Measurements from ENCODE around the gene SHMT2.
A peak's percentile ranks its signal among the peaks of the same experiment; 100 is the strongest.

SHMT2 gene

GRCh38 chr12:57240066-57240921 lies 10.8 kb downstream of the SHMT2 start:
- peak; percentile 42 for DNase-seq (ENCODE audit: low spot score)

DNA sequence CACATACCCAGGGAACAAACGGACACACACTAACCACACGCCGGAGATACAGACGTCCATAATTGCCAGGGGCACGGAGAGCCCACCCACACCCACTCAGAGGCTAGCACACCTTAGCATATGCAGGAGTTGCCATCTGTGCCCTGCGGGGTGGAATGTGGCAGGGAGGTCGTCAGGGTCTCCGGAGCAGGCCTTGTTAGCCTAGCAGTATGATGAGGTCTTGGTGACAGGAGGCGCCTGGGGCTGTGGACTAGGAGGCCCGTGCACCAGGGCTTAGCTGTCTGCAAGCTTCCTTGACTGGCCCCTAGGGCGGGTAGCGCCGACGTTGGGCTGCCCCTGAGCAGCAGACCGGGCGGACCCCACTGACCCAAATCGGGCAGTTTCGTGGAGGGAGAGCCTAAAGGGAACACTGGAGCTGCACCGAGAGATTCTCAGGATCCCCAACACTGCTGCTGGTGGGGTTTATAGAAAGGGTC lies 11.5 kb downstream of the SHMT2 start:
- no peak for DNase-seq (ENCODE audit: low spot score)

DNA sequence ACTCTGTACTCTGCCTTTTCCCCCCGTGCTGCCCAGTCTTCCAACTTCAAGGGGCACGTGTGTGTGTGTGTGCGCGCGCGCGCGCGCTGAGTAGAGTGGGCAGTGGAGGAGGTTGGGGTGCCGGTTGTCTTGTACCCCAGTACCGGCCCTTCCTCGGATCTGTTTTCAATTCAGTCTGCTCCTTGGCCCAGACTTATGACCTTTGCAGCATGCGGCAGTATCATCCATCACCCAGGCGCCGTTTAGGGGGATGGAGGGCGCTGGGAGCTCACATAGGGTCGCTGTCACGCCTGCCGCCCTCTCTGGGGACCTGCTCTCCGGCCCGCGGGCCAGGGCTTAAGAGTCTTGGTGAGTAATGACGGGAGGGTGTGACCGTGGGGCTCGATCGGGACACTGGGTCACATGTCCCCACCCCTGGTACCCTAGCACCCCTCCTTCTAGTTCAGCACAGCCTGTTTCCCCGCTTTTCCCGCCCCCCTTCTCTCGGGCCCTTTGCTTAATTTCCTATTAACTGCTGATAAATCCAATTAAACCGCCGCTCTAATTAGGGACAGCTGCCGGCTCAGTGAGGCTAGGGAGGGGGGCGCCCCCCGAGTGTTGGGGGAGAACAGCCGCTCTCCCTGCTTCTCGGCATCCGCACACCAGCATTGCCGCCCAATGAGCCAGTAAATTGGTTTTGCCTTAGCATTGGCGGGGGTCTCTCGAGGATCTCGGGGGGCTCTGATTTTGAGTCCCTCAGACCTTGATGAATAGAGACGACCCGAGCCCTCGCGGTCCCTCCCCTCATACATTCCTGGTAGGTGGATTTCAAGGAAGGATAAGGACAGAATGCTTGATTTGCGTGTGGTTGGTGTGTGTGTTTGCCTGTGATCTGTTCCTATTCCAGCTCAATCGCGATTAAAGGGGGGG lies 12.1 kb downstream of the SHMT2 start:
- DNase-seq (ENCODE audit: low spot score) = no peak

- DNase-seq (ENCODE audit: low spot score) = no peak
Measured at GRCh38 chr12:57242329-57242690, 12.8 kb downstream of the SHMT2 start.

GRCh38 chr12:57242691-57243454 lies 13.4 kb downstream of the SHMT2 start:
- no peak for DNase-seq (ENCODE audit: low spot score)

- DNase-seq (ENCODE audit: low spot score) = no peak
Measured at GRCh38 chr12:57243521-57244311, 14.2 kb downstream of the SHMT2 start.

- DNase-seq (ENCODE audit: low spot score) = no peak
Measured at GRCh38 chr12:57244312-57244696, 14.8 kb downstream of the SHMT2 start.

- DNase-seq (ENCODE audit: low spot score) = no peak
Measured at GRCh38 chr12:57247041-57247440, 17.5 kb downstream of the SHMT2 start.

- DNase-seq (ENCODE audit: low spot score) = no peak
Measured at GRCh38 chr12:57248934-57249742, 19.6 kb downstream of the SHMT2 start.

GRCh38 chr12:57250541-57250940 lies 21.0 kb downstream of the SHMT2 start:
- DNase-seq (ENCODE audit: low spot score) = no peak

DNA sequence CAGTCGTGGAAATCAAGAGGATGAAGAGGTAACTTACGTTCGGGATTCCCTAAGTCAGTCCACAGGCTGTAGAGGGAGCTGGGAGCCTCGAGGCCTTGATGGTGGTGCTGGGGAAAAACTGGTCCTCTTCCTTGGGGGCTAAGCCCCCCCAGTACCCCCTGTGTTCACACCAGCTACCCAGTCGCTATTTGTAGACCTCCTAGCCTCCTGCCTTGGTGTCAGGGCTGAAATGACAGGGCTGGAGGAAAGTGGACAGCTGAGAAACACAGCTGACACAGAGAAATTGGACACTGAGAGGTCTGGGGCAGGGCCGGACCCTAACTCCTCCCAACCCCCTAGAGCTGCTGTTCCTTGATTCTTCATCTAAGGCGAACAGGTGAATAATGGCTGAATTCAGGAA lies 21.4 kb downstream of the SHMT2 start, which contains the start of gene STAC3:
Gene STAC3, minus strand, starts transcription at position 232 of the 400 bp plus-strand sequence. CDS start 1,551 bp downstream, outside the sequence.
- no peak for DNase-seq (ENCODE audit: low spot score)

DNA sequence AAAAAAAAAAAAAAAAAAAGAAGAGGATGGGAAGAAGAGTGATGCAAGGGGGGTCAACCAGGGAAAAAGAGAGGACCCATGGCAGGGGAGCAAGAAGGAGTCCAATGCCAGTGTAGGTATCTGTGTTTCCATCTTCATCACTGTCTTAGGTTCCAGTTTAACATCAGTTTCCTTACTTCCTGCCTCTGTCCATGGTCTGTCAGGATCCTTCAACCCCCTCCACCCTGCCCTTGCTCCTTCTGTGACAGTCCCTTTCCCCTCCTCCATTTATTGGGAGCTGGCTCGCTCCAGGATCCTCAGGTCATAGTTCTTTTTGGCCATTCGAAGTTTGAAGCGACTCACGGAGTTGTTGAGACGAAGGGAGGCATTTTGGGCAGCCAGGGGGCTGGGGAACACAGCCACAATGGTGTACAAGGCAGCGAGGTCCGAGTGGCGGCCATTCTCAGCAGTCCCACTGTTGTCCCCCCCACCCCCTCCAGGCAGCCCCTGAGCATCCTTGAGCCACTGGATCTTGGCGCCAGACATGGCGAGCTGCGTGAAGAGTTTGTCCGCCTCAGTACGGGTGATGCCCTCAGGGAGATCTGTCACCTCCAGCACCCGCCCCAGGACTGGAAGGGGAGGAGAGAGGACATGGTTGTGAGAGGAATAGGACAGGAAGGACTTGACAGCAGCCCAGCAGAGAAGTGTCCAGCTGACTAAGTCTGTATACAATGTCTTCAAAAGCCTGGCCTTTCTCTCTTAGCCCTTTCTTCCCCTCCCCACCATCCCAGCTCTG lies 25.2 kb downstream of the SHMT2 start:
- DNase-seq (ENCODE audit: low spot score) = no peak

- DNase-seq (ENCODE audit: low spot score) = no peak
Measured at GRCh38 chr12:57255916-57256315, 26.4 kb downstream of the SHMT2 start.

- DNase-seq (ENCODE audit: low spot score) = no peak
Measured at GRCh38 chr12:57258977-57259970, 29.8 kb downstream of the SHMT2 start.

DNA sequence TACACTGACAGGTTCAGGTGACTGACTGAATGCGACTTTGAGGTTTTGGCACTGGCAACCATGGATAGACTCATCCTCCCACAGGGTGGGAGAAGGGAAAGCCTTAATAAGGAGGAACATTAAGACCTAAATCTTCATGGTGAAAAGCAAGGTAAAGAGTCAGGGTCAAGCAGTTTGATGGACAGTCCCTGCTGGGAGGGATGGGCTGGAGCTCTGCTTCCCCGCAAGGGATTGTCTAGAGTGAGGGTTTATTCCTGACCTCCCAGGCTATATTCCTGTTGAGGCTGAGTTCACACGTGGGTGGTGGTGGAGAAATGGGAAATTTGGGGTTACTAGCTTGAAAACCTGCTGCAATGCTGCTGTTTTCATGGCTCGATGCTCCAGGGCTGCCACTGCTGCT lies 30.9 kb downstream of the SHMT2 start:
- DNase-seq (ENCODE audit: low spot score) = no peak

DNA sequence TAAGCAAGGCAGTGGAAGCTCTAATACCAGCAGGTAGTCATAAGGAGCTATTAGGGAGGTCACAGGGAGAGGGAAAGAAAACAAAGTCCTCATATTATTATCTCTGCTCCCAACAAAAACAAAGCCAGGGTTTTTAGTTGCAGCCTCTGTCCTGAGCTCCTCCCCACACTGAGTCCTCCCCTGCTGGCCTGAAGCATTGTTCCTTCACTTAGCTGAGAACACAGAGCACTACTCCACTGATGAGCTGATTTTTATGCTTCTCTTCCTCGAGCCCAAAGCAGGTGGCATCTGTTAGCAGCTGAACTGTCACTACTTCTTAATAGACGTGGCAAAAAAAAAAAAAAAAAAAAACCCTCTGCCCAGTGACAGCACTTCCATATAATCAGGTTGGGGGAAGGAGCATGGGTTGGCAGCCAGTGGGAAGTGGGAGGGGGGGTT lies 31.9 kb downstream of the SHMT2 start:
- no peak for DNase-seq (ENCODE audit: low spot score)

- DNase-seq (ENCODE audit: low spot score) = no peak
Measured at GRCh38 chr12:57262126-57262822, 32.8 kb downstream of the SHMT2 start.

- no peak for DNase-seq (ENCODE audit: low spot score)
Measured at GRCh38 chr12:57263096-57263495, 33.6 kb downstream of the SHMT2 start.
